Esophagus muscularis mucosa (tissue), 3 donors: Measurements from ENCODE around the gene AFAP1.

Experiments
- CTCF ChIP-seq, 3 experiments: fragments of 200-600 bp in 2 of 3; fragments of 450-650 bp in 1 of 3; sonication (generic) in 2 of 3; IDR thresholded peaks; one replicate each; pipeline ENCODE4 v1.5.1; 2017 to 2019; ENCODE audit warnings: antibody characterized with exemption in 3 of 3, mild to moderate bottlenecking in 2 of 3, moderate library complexity in 1 of 3
- POLR2A ChIP-seq: fragments of 450-650 bp; IDR thresholded peaks from one replicate; pipeline ENCODE4 v1.6.1; 2017; ENCODE audit warnings: antibody characterized with exemption, moderate library complexity, mild to moderate bottlenecking, low read depth
- POLR2AphosphoS5 ChIP-seq, 2 donors: sonication (generic); formaldehyde crosslinking; IDR thresholded peaks; one replicate each; pipeline ENCODE4 v1.6.1; 2017; ENCODE audit warnings: antibody characterized with exemption in 2 of 2

- no peak for TF ChIP-seq POLR2AphosphoS5 (IDR thresholded peaks at IDR 0.05)
- TF ChIP-seq CTCF (IDR thresholded peaks at IDR 0.05): no peak
- TF ChIP-seq POLR2A: no peak
Measured at GRCh38 chr4:7855731-7856130, 83.9 kb downstream of the AFAP1 start.
